GM21786 (cell line): Measurements from ENCODE around the gene ELFN2.

Source experiments
- ATAC-seq: cut with Tn5 transposase; IDR thresholded peaks from one replicate; pipeline ENCODE4 v1.9.1; 2021; ENCODE audit not compliant: unreplicated experiment

The ELFN2 gene

DNA sequence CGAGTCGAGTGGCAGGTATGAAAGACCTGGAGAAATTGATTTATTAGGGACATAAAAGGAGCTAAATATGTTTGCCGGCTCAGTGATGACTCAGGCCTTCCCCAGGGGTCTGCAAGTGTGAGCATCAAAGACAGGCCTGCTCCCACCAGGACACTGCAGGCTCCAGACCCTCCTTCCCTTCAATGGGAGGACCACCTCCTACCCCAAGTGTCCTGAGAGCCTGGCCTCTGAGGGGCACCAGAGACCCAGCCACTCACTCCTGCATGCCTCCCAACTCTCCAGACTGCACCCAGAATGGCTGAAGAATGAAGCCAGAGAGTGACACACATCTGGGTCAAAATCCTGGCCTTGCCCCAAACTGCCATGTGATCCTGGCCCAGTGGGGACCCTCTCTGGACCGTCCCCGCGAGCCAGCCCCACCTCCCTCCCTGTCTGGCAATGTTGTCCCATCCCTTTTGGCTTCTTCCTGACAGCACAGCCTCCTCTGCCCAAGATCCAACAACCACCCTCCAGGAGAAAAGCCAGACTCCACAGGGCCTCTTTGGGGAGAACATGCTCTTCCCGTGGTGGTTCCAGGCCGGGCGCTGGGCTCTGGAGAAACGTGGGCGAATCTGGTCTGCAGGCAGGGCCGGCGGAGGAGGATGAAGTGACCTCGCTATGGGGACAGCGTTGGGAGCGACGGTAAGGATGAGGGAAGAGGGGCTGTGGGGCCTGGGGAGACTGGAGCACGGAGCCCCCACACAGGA, 108.7 kb downstream of the ELFN2 start:
- ATAC-seq, result no peak
